WTC11 (cell line): ENCODE data around the gene WFS1. TPM values are rescaled to one million over a fixed set of nuclear protein-coding genes. Genes with fewer than 3 reads are reported as not detected.

Experiments
- ATAC-seq: fragments of 200-7000 bp; cut with Tn5 transposase; 2 replicates; pipeline ENCODE4 v1.10.0; 2021; ENCODE audit warnings: mild to moderate bottlenecking, moderate library complexity
- CTCF ChIA-PET: fragments of 300-600 bp; sonication (Branson Sonifier 250); formaldehyde crosslinking; loops from one replicate; lab custom pipeline; 2021; ENCODE audit warnings: antibody characterized with exemption; lab: Charles Lee
- POLR2A ChIA-PET: fragments of 350-600 bp; sonication (Branson Sonifier 250); formaldehyde crosslinking; loops from one replicate; lab custom pipeline; 2021; ENCODE audit warnings: antibody characterized with exemption; lab: Charles Lee
- DNase-seq: peaks from one replicate; pipeline ENCODE4 v3.0.0; 2021; ENCODE audit warnings: low spot score
- H3K27ac Mint-ChIP-seq: 2 replicates; pipeline ENCODE4 v1.8.0; 2021; ENCODE audit warnings: mixed read lengths
- H3K27me3 Mint-ChIP-seq: 2 replicates; pipeline ENCODE4 v1.8.0; 2021; ENCODE audit warnings: low read depth, mild to moderate bottlenecking, moderate library complexity, mixed read lengths
- H3K36me3 Mint-ChIP-seq: 2 replicates; pipeline ENCODE4 v1.8.0; 2021; ENCODE audit warnings: mixed read lengths
- H3K4me1 Mint-ChIP-seq: 2 replicates; pipeline ENCODE4 v1.8.0; 2022; ENCODE audit warnings: mixed read lengths
- H3K4me3 Mint-ChIP-seq: 2 replicates; pipeline ENCODE4 v1.8.0; 2021; ENCODE audit warnings: mild to moderate bottlenecking, moderate library complexity, mixed read lengths
- H3K9me3 Mint-ChIP-seq: 2 replicates; pipeline ENCODE4 v1.8.0; 2021; ENCODE audit warnings: mixed read lengths
- AFF4 ChIP-seq: sonication (generic); formaldehyde crosslinking; IDR thresholded peaks from 2 replicates; pipeline ENCODE4 v1.8.1; 2023; ENCODE audit warnings: mild to moderate bottlenecking, missing genetic modification reagents, borderline replicate concordance
- CBFB ChIP-seq: sonication (generic); formaldehyde crosslinking; IDR thresholded peaks from 2 replicates; pipeline ENCODE4 v1.8.1; 2022; ENCODE audit warnings: mild to moderate bottlenecking, low read depth, missing genetic modification reagents
- CREM ChIP-seq: sonication (generic); formaldehyde crosslinking; IDR thresholded peaks from 2 replicates; pipeline ENCODE4 v1.8.1; 2022; ENCODE audit warnings: mild to moderate bottlenecking, missing genetic modification reagents, moderate library complexity
- ERG ChIP-seq: fragments of 250-450 bp; sonication (Bioruptor Pico); IDR thresholded peaks from 2 replicates; pipeline ENCODE4 v1.8.0; 2021; ENCODE audit warnings: mild to moderate bottlenecking
- GABPB1 ChIP-seq: sonication (generic); formaldehyde crosslinking; IDR thresholded peaks from 2 replicates; pipeline ENCODE4 v1.8.1; 2023; ENCODE audit warnings: mild to moderate bottlenecking, missing genetic modification reagents
- GTF2I ChIP-seq: fragments of 250-450 bp; sonication (Bioruptor Pico); conservative IDR thresholded peaks from 2 replicates; pipeline ENCODE4 v1.4.0; 2021; ENCODE audit warnings: mild to moderate bottlenecking
- HMGA2 ChIP-seq: fragments of 250-450 bp; sonication (Bioruptor Pico); IDR thresholded peaks from 2 replicates; pipeline ENCODE4 v1.4.0; 2021; ENCODE audit warnings: mild to moderate bottlenecking, moderate library complexity
- MLX ChIP-seq: sonication (generic); formaldehyde crosslinking; IDR thresholded peaks from 2 replicates; pipeline ENCODE4 v1.8.1; 2023; ENCODE audit warnings: mild to moderate bottlenecking, missing genetic modification reagents, moderate library complexity
- NR3C1 ChIP-seq: sonication (generic); formaldehyde crosslinking; conservative IDR thresholded peaks from 2 replicates; pipeline ENCODE4 v1.8.1; 2023; ENCODE audit warnings: low read depth, mild to moderate bottlenecking, missing genetic modification reagents
- STAT6 ChIP-seq: sonication (generic); formaldehyde crosslinking; conservative IDR thresholded peaks from 2 replicates; pipeline ENCODE4 v1.8.1; 2023; ENCODE audit warnings: mild to moderate bottlenecking, low read depth, missing genetic modification reagents, moderate library complexity
- TEAD4 ChIP-seq: sonication (generic); formaldehyde crosslinking; IDR thresholded peaks from 2 replicates; pipeline ENCODE4 v1.8.0; 2022; ENCODE audit warnings: mild to moderate bottlenecking, missing genetic modification reagents
- ZNF396 ChIP-seq: fragments of 250-450 bp; sonication (Bioruptor Pico); IDR thresholded peaks from 2 replicates; pipeline ENCODE4 v1.8.0; 2021; ENCODE audit warnings: mild to moderate bottlenecking, moderate library complexity, borderline replicate concordance
- total RNA-seq: library from RNA; stranded (reverse); gene quantifications from 3 replicates; pipeline ENCODE4 v1.2.3, GENCODE V29; 2021
- TF ChIP-seq, protein P1 (sequence below): sonication (generic); formaldehyde crosslinking; IDR thresholded peaks from 2 replicates; pipeline ENCODE4 v1.8.0; 2022; ENCODE audit warnings: mild to moderate bottlenecking, missing genetic modification reagents
- TF ChIP-seq, protein P2 (sequence below): sonication (generic); formaldehyde crosslinking; IDR thresholded peaks from 2 replicates; pipeline ENCODE4 v1.8.0; 2022; ENCODE audit warnings: missing genetic modification reagents
- TF ChIP-seq, protein P3 (sequence below): fragments of 250-450 bp; sonication (Bioruptor Pico); IDR thresholded peaks from 2 replicates; pipeline ENCODE4 v1.9.0; 2021; ENCODE audit warnings: mild to moderate bottlenecking
- TF ChIP-seq, protein P4 (sequence below): sonication (generic); formaldehyde crosslinking; IDR thresholded peaks from 2 replicates; pipeline ENCODE4 v1.8.0; 2023; ENCODE audit warnings: missing genetic modification reagents

WFS1 gene
- total RNA-seq, 1 experiment from 2014 or later, result 34.7 TPM

- no peak for TF ChIP-seq ERG
These were observed 5.5 kb upstream of the WFS1 start (continued) for GRCh38 chr4:6264225-6264540.

DNA sequence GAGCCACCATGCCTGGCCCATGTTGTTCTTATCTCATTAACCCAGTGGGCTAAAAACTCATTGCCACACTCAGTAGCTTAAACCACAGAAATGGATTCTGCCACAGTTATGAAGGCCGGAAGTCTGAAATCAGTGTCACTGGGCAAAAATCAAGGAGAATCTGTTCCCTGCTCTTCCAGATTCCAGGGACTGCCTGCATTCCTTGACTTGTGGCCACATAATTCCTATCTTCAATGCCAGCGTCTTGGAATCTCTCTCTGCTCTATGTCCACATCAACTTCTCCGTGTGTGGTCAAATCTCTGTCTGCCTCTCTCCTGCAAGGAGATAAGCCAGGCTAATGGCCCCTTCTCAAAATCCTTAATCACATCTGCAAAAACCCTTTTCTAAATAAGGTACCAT is 4.1 kb upstream of the WFS1 start:
- Mint-ChIP-seq H3K27ac (no peak overlapping the region; the same call in 1 of the 2 replicates), H3K9me3 (no peaks in the 10 kb centered on the region), H3K4me1 (peaks cover 29% of the 10 kb centered on the region), H3K4me3 (no peak overlapping the region), H3K27me3 (peaks cover 8% of the 10 kb centered on the region), H3K36me3 (no peaks in the 10 kb centered on the region)
- no peak for DNase-seq
- CTCF ChIA-PET, result interaction anchor here (2.8 to 31.0 kb wide), 2 partner anchors 15 to 64 kb away, joined by 20 to 713 read pairs; no protein-coding TSS in a partner anchor
- no peak for ATAC-seq
- POLR2A ChIA-PET, result no interaction called here
- TF ChIP-seq ZNF396 (no peak), MLX (no peak), TEAD4 (CRISPR knock-in tag) (no peak), ERG (no peak), CREM (CRISPR knock-in tag) (no peak), HMGA2 (CRISPR knock-in tag) (no peak), GTF2I (no peak), CBFB (CRISPR knock-in tag) (no peak), AFF4 (CRISPR knock-in tag) (no peak), NR3C1 (CRISPR knock-in tag) (no peak), GABPB1 (CRISPR knock-in tag) (no peak), STAT6 (CRISPR knock-in tag) (no peak)
- TF ChIP-seq, protein P1, sequence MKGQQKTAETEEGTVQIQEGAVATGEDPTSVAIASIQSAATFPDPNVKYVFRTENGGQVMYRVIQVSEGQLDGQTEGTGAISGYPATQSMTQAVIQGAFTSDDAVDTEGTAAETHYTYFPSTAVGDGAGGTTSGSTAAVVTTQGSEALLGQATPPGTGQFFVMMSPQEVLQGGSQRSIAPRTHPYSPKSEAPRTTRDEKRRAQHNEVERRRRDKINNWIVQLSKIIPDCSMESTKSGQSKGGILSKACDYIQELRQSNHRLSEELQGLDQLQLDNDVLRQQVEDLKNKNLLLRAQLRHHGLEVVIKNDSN (CRISPR knock-in tag), result no peak
- TF ChIP-seq, protein P2, sequence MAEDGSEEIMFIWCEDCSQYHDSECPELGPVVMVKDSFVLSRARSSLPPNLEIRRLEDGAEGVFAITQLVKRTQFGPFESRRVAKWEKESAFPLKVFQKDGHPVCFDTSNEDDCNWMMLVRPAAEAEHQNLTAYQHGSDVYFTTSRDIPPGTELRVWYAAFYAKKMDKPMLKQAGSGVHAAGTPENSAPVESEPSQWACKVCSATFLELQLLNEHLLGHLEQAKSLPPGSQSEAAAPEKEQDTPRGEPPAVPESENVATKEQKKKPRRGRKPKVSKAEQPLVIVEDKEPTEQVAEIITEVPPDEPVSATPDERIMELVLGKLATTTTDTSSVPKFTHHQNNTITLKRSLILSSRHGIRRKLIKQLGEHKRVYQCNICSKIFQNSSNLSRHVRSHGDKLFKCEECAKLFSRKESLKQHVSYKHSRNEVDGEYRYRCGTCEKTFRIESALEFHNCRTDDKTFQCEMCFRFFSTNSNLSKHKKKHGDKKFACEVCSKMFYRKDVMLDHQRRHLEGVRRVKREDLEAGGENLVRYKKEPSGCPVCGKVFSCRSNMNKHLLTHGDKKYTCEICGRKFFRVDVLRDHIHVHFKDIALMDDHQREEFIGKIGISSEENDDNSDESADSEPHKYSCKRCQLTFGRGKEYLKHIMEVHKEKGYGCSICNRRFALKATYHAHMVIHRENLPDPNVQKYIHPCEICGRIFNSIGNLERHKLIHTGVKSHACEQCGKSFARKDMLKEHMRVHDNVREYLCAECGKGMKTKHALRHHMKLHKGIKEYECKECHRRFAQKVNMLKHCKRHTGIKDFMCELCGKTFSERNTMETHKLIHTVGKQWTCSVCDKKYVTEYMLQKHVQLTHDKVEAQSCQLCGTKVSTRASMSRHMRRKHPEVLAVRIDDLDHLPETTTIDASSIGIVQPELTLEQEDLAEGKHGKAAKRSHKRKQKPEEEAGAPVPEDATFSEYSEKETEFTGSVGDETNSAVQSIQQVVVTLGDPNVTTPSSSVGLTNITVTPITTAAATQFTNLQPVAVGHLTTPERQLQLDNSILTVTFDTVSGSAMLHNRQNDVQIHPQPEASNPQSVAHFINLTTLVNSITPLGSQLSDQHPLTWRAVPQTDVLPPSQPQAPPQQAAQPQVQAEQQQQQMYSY (CRISPR knock-in tag), result no peak
- TF ChIP-seq, protein P3, sequence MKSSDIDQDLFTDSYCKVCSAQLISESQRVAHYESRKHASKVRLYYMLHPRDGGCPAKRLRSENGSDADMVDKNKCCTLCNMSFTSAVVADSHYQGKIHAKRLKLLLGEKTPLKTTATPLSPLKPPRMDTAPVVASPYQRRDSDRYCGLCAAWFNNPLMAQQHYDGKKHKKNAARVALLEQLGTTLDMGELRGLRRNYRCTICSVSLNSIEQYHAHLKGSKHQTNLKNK, result no peak
- TF ChIP-seq, protein P4, sequence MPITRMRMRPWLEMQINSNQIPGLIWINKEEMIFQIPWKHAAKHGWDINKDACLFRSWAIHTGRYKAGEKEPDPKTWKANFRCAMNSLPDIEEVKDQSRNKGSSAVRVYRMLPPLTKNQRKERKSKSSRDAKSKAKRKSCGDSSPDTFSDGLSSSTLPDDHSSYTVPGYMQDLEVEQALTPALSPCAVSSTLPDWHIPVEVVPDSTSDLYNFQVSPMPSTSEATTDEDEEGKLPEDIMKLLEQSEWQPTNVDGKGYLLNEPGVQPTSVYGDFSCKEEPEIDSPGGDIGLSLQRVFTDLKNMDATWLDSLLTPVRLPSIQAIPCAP (CRISPR knock-in tag), result no peak
